Natural killer cell treated with Interleukin-12 subunit alpha and Interleukin-12 subunit beta and Interleukin-15 and Interleukin-18, amount 100 ng/mL, for 72 hours (primary cell): ENCODE measurements around the gene CLDND2. TPM values are rescaled to one million over a fixed set of nuclear protein-coding genes. Genes with fewer than 3 reads are reported as not detected.

Experiments
- ATAC-seq, 2 donors: fragments of 150-1000 bp; cut with Tn5 transposase in 1 of 2; sonication (Bioruptor Pico), chemical (Tn5 transposase) in 1 of 2; 2 replicates each; pipeline ENCODE4 v1.10.0; 2021
- DNase-seq: peaks from one replicate; pipeline ENCODE4 v3.0.0; 2022; ENCODE audit warnings: low spot score
- H3K27ac Mint-ChIP-seq, 2 donors: 1 replicate in 1 of 2; 2 replicates in 1 of 2; pipeline ENCODE4 v1.8.0; 2022; ENCODE audit warnings: mixed read lengths in 2 of 2, mild to moderate bottlenecking in 1 of 2, moderate library complexity in 1 of 2
- H3K27me3 Mint-ChIP-seq, 2 donors: 1 replicate in 1 of 2; 2 replicates in 1 of 2; pipeline ENCODE4 v1.8.0; 2022; ENCODE audit warnings: mixed read lengths in 2 of 2
- H3K36me3 Mint-ChIP-seq: one replicate; pipeline ENCODE4 v1.8.0; 2022; ENCODE audit warnings: mixed read lengths
- H3K4me1 Mint-ChIP-seq, 2 donors: 1 replicate in 1 of 2; 2 replicates in 1 of 2; pipeline ENCODE4 v1.8.0; 2022; ENCODE audit warnings: low read depth in 2 of 2, mixed read lengths in 2 of 2, mild to moderate bottlenecking in 1 of 2
- H3K4me3 Mint-ChIP-seq: one replicate; pipeline ENCODE4 v1.8.0; 2022; ENCODE audit warnings: mixed read lengths
- H3K9me3 Mint-ChIP-seq: 2 replicates; pipeline ENCODE4 v1.8.0; 2022; ENCODE audit warnings: mixed read lengths
- total RNA-seq, 2 donors: library from RNA; stranded (reverse); gene quantifications; one replicate each; pipeline ENCODE4 v1.2.3, GENCODE V29; 2022

The CLDND2 gene
- total RNA-seq, 2 donors from 2014 or later: 49.6 to 74.3 TPM

GRCh38 chr19:51372021-51372648, 3.3 kb upstream of the CLDND2 start:
- no peak for ATAC-seq
- DNase-seq: no peak
- H3K27ac Mint-ChIP-seq: peak overlapping the region; percentile 87 to 93
- no peaks in the 10 kb centered on the region for H3K9me3 Mint-ChIP-seq
- H3K36me3 Mint-ChIP-seq: peaks cover 17% of the 10 kb centered on the region
- H3K4me3 Mint-ChIP-seq: peak overlapping the region; percentile 100
- H3K4me1 Mint-ChIP-seq: peaks cover 62 to 67% of the 10 kb centered on the region in 2 donors
- H3K27me3 Mint-ChIP-seq: no peaks in the 10 kb centered on the region

- H3K9me3 Mint-ChIP-seq: no peaks in the 10 kb centered on the region
- peak overlapping the region; percentile 87 to 93 for H3K27ac Mint-ChIP-seq
- peaks cover 63 to 67% of the 10 kb centered on the region in 2 donors for H3K4me1 Mint-ChIP-seq
- H3K36me3 Mint-ChIP-seq: peaks cover 17% of the 10 kb centered on the region
- ATAC-seq: no peak
- no peaks in the 10 kb centered on the region for H3K27me3 Mint-ChIP-seq
- DNase-seq: no peak
- H3K4me3 Mint-ChIP-seq: peak overlapping the region; percentile 100
These were observed 2.4 kb upstream of the CLDND2 start for GRCh38 chr19:51371186-51371690.

GRCh38 chr19:51370230-51370629, 1.4 kb upstream of the CLDND2 start:
- H3K4me1 Mint-ChIP-seq: peaks cover 62 to 67% of the 10 kb centered on the region in 2 donors
- no peaks in the 10 kb centered on the region for H3K9me3 Mint-ChIP-seq
- ATAC-seq (no peak), DNase-seq (no peak)
- peak overlapping the region; percentile 100 for H3K4me3 Mint-ChIP-seq
- H3K36me3 Mint-ChIP-seq: peaks cover 17% of the 10 kb centered on the region
- H3K27ac Mint-ChIP-seq: peak overlapping the region; percentile 87 to 93
- H3K27me3 Mint-ChIP-seq: no peaks in the 10 kb centered on the region

GRCh38 chr19:51367565-51368365, 1.0 kb downstream of the CLDND2 start:
- H3K36me3 Mint-ChIP-seq: peaks cover 17% of the 10 kb centered on the region
- peak overlapping the region; percentile 100 for H3K4me3 Mint-ChIP-seq
- H3K4me1 Mint-ChIP-seq: peaks cover 59 to 62% of the 10 kb centered on the region in 2 donors
- no peaks in the 10 kb centered on the region for H3K9me3 Mint-ChIP-seq
- peak; percentile 88 to 91 for ATAC-seq
- H3K27ac Mint-ChIP-seq: peak overlapping the region; percentile 87 to 93
- peak; percentile 99 for DNase-seq
- H3K27me3 Mint-ChIP-seq: no peaks in the 10 kb centered on the region

GRCh38 chr19:51367255-51367564, 1.6 kb downstream of the CLDND2 start:
- peaks cover 59 to 64% of the 10 kb centered on the region in 2 donors for H3K4me1 Mint-ChIP-seq
- H3K4me3 Mint-ChIP-seq: peak overlapping the region; percentile 100
- ATAC-seq: no peak
- H3K27ac Mint-ChIP-seq: peak overlapping the region; percentile 87 to 93
- H3K36me3 Mint-ChIP-seq: peaks cover 17% of the 10 kb centered on the region
- peak; percentile 71 for DNase-seq
- no peaks in the 10 kb centered on the region for H3K27me3 Mint-ChIP-seq
- no peaks in the 10 kb centered on the region for H3K9me3 Mint-ChIP-seq

GRCh38 chr19:51366389-51367254, 2.2 kb downstream of the CLDND2 start:
- Mint-ChIP-seq H3K27me3 (no peaks in the 10 kb centered on the region), H3K9me3 (no peaks in the 10 kb centered on the region)

GRCh38 chr19:51365965-51366388, 2.8 kb downstream of the CLDND2 start, which contains the start of gene ETFB:
Gene ETFB, minus strand, starts transcription at chr19:51366388. Its CDS starts 62 bp downstream, at chr19:51366326.
- Mint-ChIP-seq H3K36me3 (peaks cover 11% of the 10 kb centered on the region), H3K27me3 (no peaks in the 10 kb centered on the region), H3K27ac (peak within 1 kb of the TSS; percentile 87 to 93), H3K4me1 (peaks cover 61 to 65% of the 10 kb centered on the region in 2 donors), H3K9me3 (no peaks in the 10 kb centered on the region), H3K4me3 (peak within 1 kb of the TSS; percentile 100)
- ATAC-seq (no peak), DNase-seq (no peak)

More at GRCh38 chr19:51366389-51367254, 2.2 kb downstream of the CLDND2 start:
- ATAC-seq (peak; percentile 60 to 70), DNase-seq (peak; percentile 95)
- peaks cover 17% of the 10 kb centered on the region for H3K36me3 Mint-ChIP-seq
- peak overlapping the region; percentile 87 to 93 for H3K27ac Mint-ChIP-seq
- H3K4me1 Mint-ChIP-seq: peaks cover 63 to 69% of the 10 kb centered on the region in 2 donors
- peak overlapping the region; percentile 100 for H3K4me3 Mint-ChIP-seq

- Mint-ChIP-seq H3K27ac (peak overlapping the region; percentile 87 to 93), H3K9me3 (no peaks in the 10 kb centered on the region), H3K4me1 (peaks cover 55 to 59% of the 10 kb centered on the region in 2 donors), H3K36me3 (peaks cover 6% of the 10 kb centered on the region), H3K27me3 (no peaks in the 10 kb centered on the region), H3K4me3 (peak overlapping the region; percentile 100)
- peak; percentile 62 for DNase-seq
- no peak for ATAC-seq
These were observed 3.4 kb downstream of the CLDND2 start for GRCh38 chr19:51365211-51365964.

GRCh38 chr19:51364200-51365106, 4.3 kb downstream of the CLDND2 start:
- ATAC-seq: no peak
- DNase-seq: peak; percentile 48
- H3K4me3 Mint-ChIP-seq: peak overlapping the region; percentile 61
- no peaks in the 10 kb centered on the region for H3K9me3 Mint-ChIP-seq
- H3K27me3 Mint-ChIP-seq: no peaks in the 10 kb centered on the region
- H3K27ac Mint-ChIP-seq: peak overlapping the region; percentile 58 to 73
- H3K4me1 Mint-ChIP-seq: peaks cover 51 to 54% of the 10 kb centered on the region in 2 donors
- H3K36me3 Mint-ChIP-seq: no peaks in the 10 kb centered on the region

- Mint-ChIP-seq H3K4me1 (peaks cover 37 to 40% of the 10 kb centered on the region in 2 donors), H3K4me3 (no peak overlapping the region), H3K36me3 (no peaks in the 10 kb centered on the region)
These were observed 7.6 kb downstream of the CLDND2 start for GRCh38 chr19:51361239-51361638.

GRCh38 chr19:51359294-51359693, 9.5 kb downstream of the CLDND2 start:
- H3K4me3 Mint-ChIP-seq: no peak overlapping the region
- ATAC-seq (no peak), DNase-seq (peak; percentile 16)
- H3K27me3 Mint-ChIP-seq: no peaks in the 10 kb centered on the region
- no peaks in the 10 kb centered on the region for H3K9me3 Mint-ChIP-seq
- peaks cover 30 to 32% of the 10 kb centered on the region in 2 donors for H3K4me1 Mint-ChIP-seq
- no peak overlapping the region for H3K27ac Mint-ChIP-seq
- H3K36me3 Mint-ChIP-seq: no peaks in the 10 kb centered on the region

More at GRCh38 chr19:51361239-51361638, 7.6 kb downstream of the CLDND2 start:
- DNase-seq: peak; percentile 25
- Mint-ChIP-seq H3K27me3 (no peaks in the 10 kb centered on the region), H3K27ac (peak overlapping the region in 1 of 2 donors; percentile 68), H3K9me3 (no peaks in the 10 kb centered on the region)
- ATAC-seq: no peak

- H3K4me1 Mint-ChIP-seq: peaks cover 18 to 21% of the 10 kb centered on the region in 2 donors
- H3K4me3 Mint-ChIP-seq: no peak overlapping the region
- no peak overlapping the region for H3K27ac Mint-ChIP-seq
- no peak for ATAC-seq
- peak; percentile 32 for DNase-seq
- no peaks in the 10 kb centered on the region for H3K27me3 Mint-ChIP-seq
- no peaks in the 10 kb centered on the region for H3K36me3 Mint-ChIP-seq
- no peaks in the 10 kb centered on the region for H3K9me3 Mint-ChIP-seq
These were observed 10.9 kb downstream of the CLDND2 start for GRCh38 chr19:51357952-51358351.
